Liver (tissue), 9 donors: ENCODE results near the gene FOXK2. TPM values are rescaled to one million over a fixed set of nuclear protein-coding genes. Genes with fewer than 3 reads are reported as not detected.

Source experiments
- DNase-seq: peaks from one replicate; pipeline ENCODE4 v3.0.0-alpha.2; 2017; ENCODE audit warnings: low spot score
- H3K27ac ChIP-seq, 2 donors: one replicate each; pipeline ENCODE4 v1.7.0; 2013; ENCODE audit warnings: inconsistent platforms in 2 of 2, low read length in 2 of 2, control low read depth in 1 of 2, low read depth in 1 of 2, mild to moderate bottlenecking in 1 of 2
- H3K27me3 ChIP-seq, 4 donors: one replicate each; pipeline versions ENCODE4 v1.6.1 to v1.7.0; 2013; ENCODE audit warnings: low read length in 3 of 4, inconsistent platforms in 1 of 4, mild to moderate bottlenecking in 1 of 4, moderate library complexity in 1 of 4; ENCODE audit not compliant: control insufficient read depth in 4 of 4, insufficient read depth in 4 of 4
- H3K36me3 ChIP-seq, 4 donors: one replicate each; pipeline versions ENCODE4 v1.6.1 to v1.7.0; 2013; ENCODE audit warnings: low read length in 3 of 4, mild to moderate bottlenecking in 3 of 4, low read depth in 1 of 4, moderate library complexity in 1 of 4; ENCODE audit not compliant: control insufficient read depth in 4 of 4, insufficient read depth in 3 of 4
- H3K4me1 ChIP-seq, 4 donors: one replicate each; pipeline versions ENCODE4 v1.6.1 to v1.7.0; 2013; ENCODE audit warnings: low read length in 3 of 4, mild to moderate bottlenecking in 3 of 4, moderate library complexity in 1 of 4; ENCODE audit not compliant: control insufficient read depth in 4 of 4, insufficient read depth in 4 of 4
- H3K4me3 ChIP-seq, 3 donors: one replicate each; pipeline versions ENCODE4 v1.6.1 to v1.7.0; 2013; ENCODE audit warnings: low read length in 3 of 3, control low read depth in 1 of 3, low read depth in 1 of 3, mild to moderate bottlenecking in 1 of 3
- H3K9ac ChIP-seq, 2 donors: one replicate each; pipeline ENCODE4 v1.7.0; 2013; ENCODE audit warnings: low read length in 2 of 2, mild to moderate bottlenecking in 2 of 2, moderate library complexity in 2 of 2, control low read depth in 1 of 2, low read depth in 1 of 2
- H3K9me3 ChIP-seq, 4 donors: one replicate each; pipeline versions ENCODE4 v1.6.1 to v1.7.0; 2013; ENCODE audit warnings: low read length in 3 of 4; ENCODE audit not compliant: control insufficient read depth in 4 of 4
- ATF3 ChIP-seq: IDR thresholded peaks from 2 replicates; pipeline ENCODE4 v1.6.1; 2016; ENCODE audit warnings: antibody characterized with exemption
- CTCF ChIP-seq: fragments of 150-350 bp; IDR thresholded peaks from 2 replicates; pipeline ENCODE4 v1.5.1; 2017; ENCODE audit warnings: improper control_type of control experiment, low read depth, low read length; ENCODE audit not compliant: missing input control
- EGR1 ChIP-seq, 2 donors: IDR thresholded peaks; 2 replicates each; pipeline ENCODE4 v1.6.1; 2016 to 2018; ENCODE audit warnings: antibody characterized with exemption in 2 of 2, low read depth in 2 of 2
- FOXA1 ChIP-seq: IDR thresholded peaks from 2 replicates; pipeline ENCODE4 v1.6.1; 2016; ENCODE audit warnings: antibody characterized with exemption
- FOXA2 ChIP-seq: IDR thresholded peaks from 2 replicates; pipeline ENCODE4 v1.6.1; 2016; ENCODE audit warnings: antibody characterized with exemption
- GABPA ChIP-seq, 2 donors: IDR thresholded peaks in 1 of 2; conservative IDR thresholded peaks in 1 of 2; 2 replicates each; pipeline ENCODE4 v1.6.1; 2016; ENCODE audit warnings: antibody characterized with exemption in 2 of 2, mild to moderate bottlenecking in 1 of 2, moderate library complexity in 1 of 2
- HNF4A ChIP-seq, 2 donors: conservative IDR thresholded peaks; 2 replicates each; pipeline ENCODE4 v1.6.1; 2016; ENCODE audit warnings: antibody characterized with exemption in 2 of 2, mild to moderate bottlenecking in 2 of 2
- HNF4G ChIP-seq: IDR thresholded peaks from 2 replicates; pipeline ENCODE4 v1.6.1; 2016; ENCODE audit warnings: antibody characterized with exemption
- JUND ChIP-seq, 2 donors: IDR thresholded peaks; 2 replicates each; pipeline ENCODE4 v1.6.1; 2016; ENCODE audit warnings: antibody characterized with exemption in 2 of 2
- MAX ChIP-seq: IDR thresholded peaks from 2 replicates; pipeline ENCODE4 v1.6.1; 2016; ENCODE audit warnings: antibody characterized with exemption
- NR2F2 ChIP-seq: IDR thresholded peaks from 2 replicates; pipeline ENCODE4 v1.6.1; 2016; ENCODE audit warnings: antibody characterized with exemption
- RAD21 ChIP-seq, 2 donors: IDR thresholded peaks; 2 replicates each; pipeline ENCODE4 v1.6.1; 2016; ENCODE audit warnings: antibody characterized with exemption in 2 of 2, mild to moderate bottlenecking in 2 of 2
- REST ChIP-seq: IDR thresholded peaks from 2 replicates; pipeline ENCODE4 v1.6.1; 2016; ENCODE audit warnings: antibody characterized with exemption, mild to moderate bottlenecking
- RXRA ChIP-seq, 2 donors: IDR thresholded peaks; 2 replicates each; pipeline ENCODE4 v1.6.1; 2017 to 2018; ENCODE audit warnings: antibody characterized with exemption in 2 of 2, mild to moderate bottlenecking in 1 of 2
- SP1 ChIP-seq: IDR thresholded peaks from 2 replicates; pipeline ENCODE4 v1.6.1; 2018; ENCODE audit warnings: antibody characterized with exemption, mild to moderate bottlenecking
- TAF1 ChIP-seq: conservative IDR thresholded peaks from 2 replicates; pipeline ENCODE4 v1.6.1; 2016; ENCODE audit warnings: antibody characterized with exemption, mild to moderate bottlenecking
- YY1 ChIP-seq: IDR thresholded peaks from 2 replicates; pipeline ENCODE4 v1.6.1; 2016; ENCODE audit warnings: antibody characterized with exemption, mild to moderate bottlenecking
- ZBTB33 ChIP-seq: IDR thresholded peaks from 2 replicates; pipeline ENCODE4 v1.6.1; 2016; ENCODE audit warnings: antibody characterized with exemption
- WGBS: extraction: QIAGEN DNeasy Blood & Tissue Kit; methylation state at CpG from one replicate; pipeline ENCODE4 v1.1.7; 2013; 5-methylcytosine and 5-hydroxymethylcytosine counted together
- polyA plus RNA-seq, 2 donors: library from polyadenylated mRNA; stranded (reverse) in 1 of 2; unstranded in 1 of 2; fragments of 200-250 nt in 1 of 2; fragments of >200 nt in 1 of 2; fragmentation: Nextera tagmentation in 1 of 2; extraction: Ambion mirVana in 1 of 2; gene quantifications; one replicate each; pipeline versions ENCODE4 v1.2.1 to v1.2.3, GENCODE V29; 2013 to 2015
- total RNA-seq, 2 donors: library from RNA; depleted of rRNA; stranded (reverse); fragments of >200 nt; gene quantifications; one replicate each; pipeline ENCODE4 v1.2.3, GENCODE V29; 2014
- donor health status: healthy.
- donor health status: healthy.
- donor health status: healthy.
- donor health status: healthy.
- donor health status: healthy.

FOXK2 gene
- total and polyA plus RNA-seq, 4 donors, result 3.1 to 16.2 (median 10.8) TPM

- 83% methylated on average over 17 of the region's 17 CpGs for WGBS
- no peak for DNase-seq
- H3K27me3 ChIP-seq, result no peaks in the 10 kb centered on the region
- no peak overlapping the region for H3K27ac ChIP-seq
- peaks cover 9 to 24% (median 12%) of the 10 kb centered on the region in 4 donors for H3K36me3 ChIP-seq
- peaks cover 7 to 20% (median 7%) of the 10 kb centered on the region in 4 donors for H3K4me1 ChIP-seq
- H3K9me3 ChIP-seq, result no peaks in the 10 kb centered on the region
- no peak overlapping the region for H3K4me3 ChIP-seq
- TF ChIP-seq RAD21 (IDR thresholded peaks at IDR 0.05) (no peak), ATF3 (no peak), JUND (IDR thresholded peaks at IDR 0.05) (no peak), TAF1 (no peak), GABPA (IDR thresholded peaks at IDR 0.05 in 1 of 2, conservative IDR thresholded peaks at IDR 0.05 in 1 of 2) (no peak), YY1 (no peak), RXRA (IDR thresholded peaks at IDR 0.05) (no peak), CTCF (no peak), HNF4G (no peak), FOXA1 (no peak), EGR1 (IDR thresholded peaks at IDR 0.05; ENCODE audit: low read depth in 2 of 2) (no peak), FOXA2 (no peak), MAX (no peak), SP1 (no peak), HNF4A (conservative IDR thresholded peaks at IDR 0.05) (no peak), REST (no peak), NR2F2 (no peak)
- no peak overlapping the region for H3K9ac ChIP-seq
These were observed 71.5 kb downstream of the FOXK2 start for GRCh38 chr17:82590881-82591539.

GRCh38 chr17:82592289-82592766, 72.8 kb downstream of the FOXK2 start:
- H3K27me3 ChIP-seq, result no peaks in the 10 kb centered on the region
- no peak for DNase-seq
- WGBS, result 66% methylated on average over 9 of the region's 9 CpGs
- peak overlapping the region; percentile 45 to 65 for H3K27ac ChIP-seq
- H3K36me3 ChIP-seq, result peaks cover 4 to 28% (median 13%) of the 10 kb centered on the region in 4 donors
- no peaks in the 10 kb centered on the region for H3K9me3 ChIP-seq
- peaks cover 7 to 20% (median 7%) of the 10 kb centered on the region in 4 donors for H3K4me1 ChIP-seq
- H3K9ac ChIP-seq, result no peak overlapping the region
- no peak overlapping the region for H3K4me3 ChIP-seq
- TF ChIP-seq SP1 (no peak), HNF4G (no peak), FOXA2 (no peak), RXRA (IDR thresholded peaks at IDR 0.05) (no peak), TAF1 (no peak), GABPA (IDR thresholded peaks at IDR 0.05 in 1 of 2, conservative IDR thresholded peaks at IDR 0.05 in 1 of 2) (no peak), CTCF (no peak), ZBTB33 (no peak), ATF3 (no peak), FOXA1 (no peak), RAD21 (IDR thresholded peaks at IDR 0.05) (no peak)
